SU-DHL-6 (cell line): ENCODE data around the gene ZNF208.
"Not testable (repeated sequence)": the region's sequence is repeated elsewhere in the genome, so short reads cannot be mapped to it uniquely, and the experiment has no call there.

ENCODE experiments used
- H2AFZ ChIP-seq: fragments of 200-600 bp; sonication (generic); 2 replicates; pipeline ENCODE4 v1.6.1; 2014; ENCODE audit warnings: low read depth, mild to moderate bottlenecking, moderate library complexity, mixed read lengths, antibody characterized with exemption, low read length; ENCODE audit not compliant: severe bottlenecking
- H3F3A ChIP-seq: fragments of 200-600 bp; shearing (Covaris generic); 2 replicates; pipeline ENCODE4 v1.6.0; 2016; ENCODE audit warnings: antibody characterized with exemption, mild to moderate bottlenecking; ENCODE audit not compliant: insufficient read depth
- H3K27ac ChIP-seq: fragments of 200-600 bp; sonication (generic); 2 replicates; pipeline ENCODE4 v1.5.1; 2016; ENCODE audit warnings: low read depth, mild to moderate bottlenecking, low read length, moderate library complexity, mixed read lengths
- H3K27me3 ChIP-seq: fragments of 200-600 bp; sonication (generic), shearing (Covaris generic); 2 replicates; pipeline ENCODE4 v1.6.0; 2014; ENCODE audit warnings: mild to moderate bottlenecking, low read length
- H3K36me3 ChIP-seq: fragments of 200-600 bp; sonication (generic); 2 replicates; pipeline ENCODE4 v1.6.1; 2014; ENCODE audit warnings: mild to moderate bottlenecking, low read length, mixed read lengths
- H3K4me2 ChIP-seq: fragments of 300-600, 200-600 bp; shearing (Covaris generic), sonication (generic); 2 replicates; pipeline ENCODE4 v1.6.0; 2014; ENCODE audit warnings: low read length, low read depth, mild to moderate bottlenecking; ENCODE audit not compliant: poor library complexity, severe bottlenecking
- H3K4me3 ChIP-seq: fragments of 200-600 bp; sonication (generic); 2 replicates; pipeline ENCODE4 v1.5.1; 2014; ENCODE audit warnings: antibody characterized with exemption, low read length, mild to moderate bottlenecking, mixed read lengths; ENCODE audit not compliant: insufficient read depth, poor library complexity, severe bottlenecking
- H3K79me2 ChIP-seq: fragments of 200-600 bp; sonication (generic); 2 replicates; pipeline ENCODE4 v1.6.1; 2014; ENCODE audit warnings: mild to moderate bottlenecking, low read length, moderate library complexity; ENCODE audit not compliant: insufficient read depth
- H3K9ac ChIP-seq: fragments of 200-600 bp; sonication (generic); 2 replicates; pipeline ENCODE4 v1.7.0; 2014; ENCODE audit warnings: mild to moderate bottlenecking, low read length
- H3K9me2 ChIP-seq: fragments of 200-600 bp; sonication (generic); replicated peaks from 2 replicates; pipeline ENCODE4 v1.6.1; 2014; ENCODE audit warnings: low read length; ENCODE audit not compliant: insufficient read depth
- H3K9me3 ChIP-seq: fragments of 200-600 bp; sonication (generic); 2 replicates; pipeline ENCODE4 v1.6.1; 2014; ENCODE audit warnings: low read length, mixed read lengths; ENCODE audit not compliant: insufficient read depth
- H4K20me1 ChIP-seq: fragments of 200-600 bp; sonication (generic); 2 replicates; pipeline ENCODE4 v1.6.1; 2014; ENCODE audit warnings: low read depth, mild to moderate bottlenecking, antibody characterized with exemption, low read length, moderate library complexity, mixed read lengths
- EZH2phosphoT487 ChIP-seq: fragments of 200-600 bp; sonication (generic), shearing (Covaris generic); conservative IDR thresholded peaks from 2 replicates; pipeline ENCODE4 v1.6.1; 2018; ENCODE audit warnings: mild to moderate bottlenecking, antibody characterized with exemption, low read length, moderate library complexity, mixed read lengths
- TF ChIP-seq, protein P1 (sequence below): fragments of 200-600 bp; sonication (generic); IDR thresholded peaks from one replicate; pipeline ENCODE4 v1.5.1; 2017; ENCODE audit warnings: antibody characterized with exemption, mild to moderate bottlenecking, low read length, moderate library complexity; ENCODE audit not compliant: insufficient read depth, poor library complexity, severe bottlenecking

The ZNF208 gene

GRCh38 chr19:22026687-22027086, 15.9 kb upstream of the ZNF208 start:
- Histone ChIP-seq H2AFZ (no peak overlapping the region), H3K27me3 (no peaks in the 10 kb centered on the region), H3K4me3 (no peak overlapping the region), H4K20me1 (no peaks in the 10 kb centered on the region), H3K9me2 (no peaks in the 10 kb centered on the region), H3K4me2 (no peak overlapping the region), H3K27ac (no peak overlapping the region), H3K36me3 (no peaks in the 10 kb centered on the region), H3K9me3 (peaks cover 5% of the 10 kb centered on the region; the same call in 1 of the 2 replicates), H3K79me2 (no peaks in the 10 kb centered on the region), H3F3A (no peaks in the 10 kb centered on the region), H3K9ac (no peak overlapping the region)
- no peak for TF ChIP-seq EZH2phosphoT487
- TF ChIP-seq, protein P1, sequence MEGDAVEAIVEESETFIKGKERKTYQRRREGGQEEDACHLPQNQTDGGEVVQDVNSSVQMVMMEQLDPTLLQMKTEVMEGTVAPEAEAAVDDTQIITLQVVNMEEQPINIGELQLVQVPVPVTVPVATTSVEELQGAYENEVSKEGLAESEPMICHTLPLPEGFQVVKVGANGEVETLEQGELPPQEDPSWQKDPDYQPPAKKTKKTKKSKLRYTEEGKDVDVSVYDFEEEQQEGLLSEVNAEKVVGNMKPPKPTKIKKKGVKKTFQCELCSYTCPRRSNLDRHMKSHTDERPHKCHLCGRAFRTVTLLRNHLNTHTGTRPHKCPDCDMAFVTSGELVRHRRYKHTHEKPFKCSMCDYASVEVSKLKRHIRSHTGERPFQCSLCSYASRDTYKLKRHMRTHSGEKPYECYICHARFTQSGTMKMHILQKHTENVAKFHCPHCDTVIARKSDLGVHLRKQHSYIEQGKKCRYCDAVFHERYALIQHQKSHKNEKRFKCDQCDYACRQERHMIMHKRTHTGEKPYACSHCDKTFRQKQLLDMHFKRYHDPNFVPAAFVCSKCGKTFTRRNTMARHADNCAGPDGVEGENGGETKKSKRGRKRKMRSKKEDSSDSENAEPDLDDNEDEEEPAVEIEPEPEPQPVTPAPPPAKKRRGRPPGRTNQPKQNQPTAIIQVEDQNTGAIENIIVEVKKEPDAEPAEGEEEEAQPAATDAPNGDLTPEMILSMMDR = no peak

- not testable (repeated sequence) for H4K20me1 ChIP-seq, H3K4me3 ChIP-seq, H3K27me3 ChIP-seq, H3K36me3 ChIP-seq, H3K9me2 ChIP-seq, H3K4me2 ChIP-seq, H2AFZ ChIP-seq, H3F3A ChIP-seq, H3K27ac ChIP-seq, H3K79me2 ChIP-seq, H3K9me3 ChIP-seq, H3K9ac ChIP-seq
Measured at GRCh38 chr19:22025539-22025938, 14.8 kb upstream of the ZNF208 start.

DNA sequence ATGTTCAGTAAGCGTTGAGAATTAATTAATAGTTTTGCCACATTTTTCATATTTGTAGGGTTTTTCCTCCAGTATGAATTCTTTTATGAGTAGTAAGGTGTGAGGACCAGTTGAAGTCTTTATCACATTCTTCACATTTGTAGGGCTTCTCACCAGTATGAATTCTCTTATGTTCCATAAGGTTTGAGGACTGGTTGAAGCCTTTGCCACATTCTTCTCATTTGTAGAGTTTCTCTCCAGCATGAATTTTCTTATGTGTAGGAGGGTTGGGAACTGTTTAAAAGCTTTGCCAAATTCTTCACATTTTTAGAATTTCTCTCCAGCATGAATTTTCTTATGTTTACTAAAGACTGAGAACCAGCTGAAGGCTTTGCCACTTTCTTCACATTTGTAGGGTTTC, 40.3 kb downstream of the ZNF208 start:
- no peak overlapping the region for H2AFZ ChIP-seq
- no peak overlapping the region for H3K4me3 ChIP-seq
- no peaks in the 10 kb centered on the region for H3F3A ChIP-seq
- no peaks in the 10 kb centered on the region for H3K27me3 ChIP-seq
- no peak overlapping the region for H3K4me2 ChIP-seq
- TF ChIP-seq EZH2phosphoT487 = no peak
- TF ChIP-seq, protein P1 = no peak
- no peaks in the 10 kb centered on the region for H3K36me3 ChIP-seq
- H3K9me3 ChIP-seq = peaks cover 28% of the 10 kb centered on the region
- H3K27ac ChIP-seq = no peak overlapping the region
- no peaks in the 10 kb centered on the region for H3K9me2 ChIP-seq
- no peaks in the 10 kb centered on the region for H3K79me2 ChIP-seq
- no peaks in the 10 kb centered on the region for H4K20me1 ChIP-seq
- H3K9ac ChIP-seq = no peak overlapping the region

- no peak overlapping the region for H3K27ac ChIP-seq
- peaks cover 40% of the 10 kb centered on the region; the same call in 1 of the 2 replicates for H3K9me3 ChIP-seq
Measured at GRCh38 chr19:21947775-21948174, 63.0 kb downstream of the ZNF208 start.

More at GRCh38 chr19:21947775-21948174, 63.0 kb downstream of the ZNF208 start:
- no peaks in the 10 kb centered on the region for H3K27me3 ChIP-seq
- H3K4me2 ChIP-seq = no peak overlapping the region
- H3F3A ChIP-seq = no peaks in the 10 kb centered on the region
- no peaks in the 10 kb centered on the region for H3K79me2 ChIP-seq
- H4K20me1 ChIP-seq = no peaks in the 10 kb centered on the region
- H3K4me3 ChIP-seq = no peak overlapping the region
- H3K9me2 ChIP-seq = no peaks in the 10 kb centered on the region
- no peaks in the 10 kb centered on the region for H3K36me3 ChIP-seq
- H2AFZ ChIP-seq = no peak overlapping the region
- H3K9ac ChIP-seq = no peak overlapping the region
- TF ChIP-seq, protein P1 = no peak
- TF ChIP-seq EZH2phosphoT487 = no peak
